ENCODE results near the gene SLCO2A1.

The SLCO2A1 gene

DNA sequence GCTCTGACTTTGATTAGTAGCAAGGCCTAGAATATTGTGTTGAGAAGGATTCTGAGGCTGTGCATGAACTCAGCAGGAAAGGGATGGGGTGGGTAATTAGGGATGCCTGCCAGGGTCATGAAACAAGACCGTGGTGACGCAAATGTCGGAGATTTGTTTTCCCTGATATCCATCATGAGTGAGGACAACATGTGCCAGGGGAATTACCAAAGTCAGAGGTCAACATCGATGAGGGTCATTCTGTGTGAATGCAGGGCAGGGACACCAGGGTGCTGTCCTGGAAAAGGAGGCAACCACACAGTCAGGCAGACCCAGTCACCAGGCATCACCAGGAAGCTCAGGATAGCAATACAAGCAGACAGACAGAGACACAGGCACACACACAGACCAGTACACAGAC, 52.2 kb downstream of the SLCO2A1 start:
- no peak for DNase-seq

- no peak for DNase-seq
Observed at GRCh38 chr3:133973249-133973980, 56.3 kb downstream of the SLCO2A1 start.

- no peak for DNase-seq
Observed at GRCh38 chr3:133972156-133972555, 57.6 kb downstream of the SLCO2A1 start.

GRCh38 chr3:133970916-133971315, 58.8 kb downstream of the SLCO2A1 start:
- DNase-seq, result no peak

GRCh38 chr3:133970339-133970738, 59.4 kb downstream of the SLCO2A1 start:
- no peak for DNase-seq

DNA sequence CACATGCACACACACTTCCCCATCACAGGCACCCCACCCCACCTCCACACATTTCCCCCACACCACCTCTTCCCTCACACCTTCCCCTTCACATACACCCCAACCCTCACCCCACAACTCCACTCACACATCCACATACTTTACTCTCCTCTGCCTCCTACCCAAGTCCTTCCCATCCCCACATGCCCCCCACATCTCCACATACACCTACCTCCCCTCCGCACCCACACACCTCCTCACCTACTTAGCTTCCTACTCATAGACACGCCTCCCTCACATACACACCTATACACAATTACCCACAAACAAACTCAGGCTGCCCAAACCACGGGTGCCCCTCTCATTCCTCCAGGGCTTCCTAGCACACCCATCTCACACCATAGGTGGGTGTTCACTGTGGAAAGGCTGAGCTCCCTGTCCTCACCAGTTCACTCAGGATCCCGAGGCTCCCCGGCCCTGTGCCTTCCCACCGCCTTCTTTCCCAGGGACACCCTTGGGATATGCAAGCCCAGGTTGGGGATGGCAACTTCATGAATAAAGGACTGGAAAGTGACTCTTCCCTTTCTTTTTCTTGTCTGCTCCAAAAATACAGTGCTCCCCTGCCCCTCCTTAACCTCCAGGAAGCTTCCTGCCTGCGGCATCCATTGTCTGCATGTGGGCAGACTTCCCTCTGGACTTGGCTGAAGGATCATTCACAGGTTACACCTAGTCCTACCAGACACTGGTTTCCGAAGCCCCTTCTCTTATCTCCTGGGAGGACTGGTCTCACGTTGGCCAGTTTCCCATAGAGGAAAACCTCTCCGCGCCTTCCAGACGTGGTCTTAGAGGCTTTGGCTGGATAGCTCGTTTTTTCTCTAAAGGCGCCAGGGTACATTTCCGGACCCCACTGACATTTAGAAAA, 61.5 kb downstream of the SLCO2A1 start:
- no peak for DNase-seq

DNA sequence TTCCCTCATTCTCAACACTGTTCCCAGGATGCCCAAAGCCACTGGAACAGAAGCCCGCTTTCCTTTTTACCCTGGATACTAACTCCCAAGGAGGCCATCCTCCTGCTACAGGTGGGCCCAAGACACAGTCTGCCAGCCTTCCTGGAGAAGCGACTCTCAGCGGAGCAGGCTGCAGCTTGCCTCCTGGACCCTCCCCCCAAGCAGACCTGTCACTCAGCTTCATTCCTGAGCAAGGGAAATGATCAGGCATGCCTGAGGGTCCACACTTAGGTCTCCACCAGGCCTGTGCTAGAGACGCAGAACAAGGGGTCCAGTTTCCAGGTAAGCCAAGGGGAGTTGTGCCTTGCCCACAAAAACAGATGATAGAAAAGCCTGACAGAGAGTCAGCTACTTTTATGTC, 62.8 kb downstream of the SLCO2A1 start:
- DNase-seq, result no peak

DNA sequence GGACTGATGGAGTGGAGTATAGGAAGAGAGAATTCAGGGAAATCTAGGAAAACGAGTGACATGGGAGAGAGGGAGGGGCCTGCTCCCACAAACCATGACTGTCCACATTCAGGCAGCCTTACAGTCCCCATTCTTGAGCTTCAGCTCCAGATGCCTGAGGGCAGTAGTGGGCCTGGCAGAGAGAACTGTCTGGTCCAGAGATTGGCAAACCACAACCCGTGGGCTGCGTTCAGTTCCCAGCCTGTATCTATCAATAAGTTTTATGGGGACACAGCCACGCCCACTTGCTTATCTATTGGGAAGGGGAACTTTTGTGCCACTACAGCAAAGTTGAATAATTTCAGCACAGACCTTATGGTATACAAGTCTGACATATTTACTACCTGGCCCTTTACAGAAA, 63.8 kb downstream of the SLCO2A1 start:
- DNase-seq, result no peak

DNA sequence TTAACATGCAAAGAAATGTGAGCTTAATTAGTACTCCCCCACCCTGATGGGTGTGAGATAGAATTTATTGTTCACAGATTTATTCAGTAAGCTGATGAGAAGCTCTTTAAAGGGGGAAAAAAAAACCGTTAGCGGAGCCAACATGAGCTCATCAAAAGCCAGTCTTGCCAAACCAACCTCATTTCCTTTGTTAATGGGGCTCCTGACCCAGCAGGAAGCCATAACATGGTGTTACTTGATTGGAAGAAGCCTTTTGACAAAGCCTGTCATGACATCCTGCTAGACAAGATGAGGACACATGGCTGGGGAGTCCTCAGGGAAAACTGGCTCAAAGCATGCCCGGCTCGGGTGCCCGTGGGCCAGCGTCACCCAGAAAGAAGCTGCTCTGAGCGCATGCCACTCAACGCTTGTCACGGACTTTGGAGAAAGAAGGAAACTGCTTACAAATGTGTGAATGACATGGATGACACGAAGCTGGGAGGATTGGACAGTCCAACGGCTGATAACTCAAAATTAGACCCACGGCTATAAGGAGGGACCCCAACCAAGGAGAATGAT, 64.6 kb downstream of the SLCO2A1 start:
- DNase-seq, result no peak

GRCh38 chr3:133964547-133964946, 65.2 kb downstream of the SLCO2A1 start:
- no peak for DNase-seq

DNA sequence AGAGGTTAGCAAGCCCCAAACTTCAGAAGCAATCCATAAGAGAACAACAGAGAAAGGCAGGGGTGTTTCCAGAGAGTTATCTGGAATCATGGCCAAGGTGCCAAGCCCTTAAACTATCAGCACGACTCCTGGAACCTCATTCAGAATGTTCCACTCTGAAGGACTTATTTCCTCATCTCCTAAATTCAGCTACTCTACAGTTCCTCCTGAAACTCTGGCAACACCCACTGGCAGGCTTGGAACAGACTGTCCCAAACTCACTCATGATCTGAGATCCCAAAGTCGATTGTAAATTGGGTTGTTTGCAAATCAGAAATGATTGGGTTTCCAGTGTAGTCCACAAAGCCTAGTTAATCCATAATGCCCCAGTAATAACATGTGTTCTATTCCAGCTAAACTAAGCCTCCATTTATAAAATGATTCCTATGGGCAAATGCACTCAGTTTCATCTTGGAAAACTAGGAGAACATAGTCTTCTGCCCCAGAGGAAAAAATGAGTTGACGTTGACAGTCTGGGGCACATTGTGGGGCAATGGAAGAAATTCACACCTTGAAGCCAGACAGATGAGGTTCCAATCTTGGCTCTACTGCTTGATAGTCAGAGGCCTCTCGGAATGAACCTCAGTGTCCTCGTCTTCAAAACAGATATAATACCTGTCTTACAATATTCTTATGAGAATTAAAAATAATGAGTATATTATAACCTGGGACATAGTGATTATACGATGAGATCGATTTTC, 65.9 kb downstream of the SLCO2A1 start:
- no peak for DNase-seq

DNA sequence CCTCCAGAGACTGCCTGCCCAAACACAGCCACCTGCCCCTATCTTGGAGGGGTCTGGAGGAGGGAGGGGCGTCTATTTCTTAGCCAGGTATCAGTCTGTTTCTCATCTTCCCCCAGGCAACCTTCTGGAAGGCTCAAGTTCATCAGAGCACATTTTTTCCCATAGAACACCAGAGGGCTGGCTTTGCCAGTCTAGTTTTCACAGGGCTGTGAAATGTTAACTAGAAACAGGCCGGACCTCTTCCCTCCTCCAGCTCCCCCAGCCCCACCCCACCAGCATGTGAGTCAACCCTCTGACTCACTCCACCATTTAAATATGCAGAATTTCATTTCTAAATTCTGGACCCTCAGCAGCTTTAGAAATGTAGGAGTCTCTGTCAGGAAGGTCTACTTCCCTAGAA, 66.9 kb downstream of the SLCO2A1 start:
- DNase-seq, result no peak

DNA sequence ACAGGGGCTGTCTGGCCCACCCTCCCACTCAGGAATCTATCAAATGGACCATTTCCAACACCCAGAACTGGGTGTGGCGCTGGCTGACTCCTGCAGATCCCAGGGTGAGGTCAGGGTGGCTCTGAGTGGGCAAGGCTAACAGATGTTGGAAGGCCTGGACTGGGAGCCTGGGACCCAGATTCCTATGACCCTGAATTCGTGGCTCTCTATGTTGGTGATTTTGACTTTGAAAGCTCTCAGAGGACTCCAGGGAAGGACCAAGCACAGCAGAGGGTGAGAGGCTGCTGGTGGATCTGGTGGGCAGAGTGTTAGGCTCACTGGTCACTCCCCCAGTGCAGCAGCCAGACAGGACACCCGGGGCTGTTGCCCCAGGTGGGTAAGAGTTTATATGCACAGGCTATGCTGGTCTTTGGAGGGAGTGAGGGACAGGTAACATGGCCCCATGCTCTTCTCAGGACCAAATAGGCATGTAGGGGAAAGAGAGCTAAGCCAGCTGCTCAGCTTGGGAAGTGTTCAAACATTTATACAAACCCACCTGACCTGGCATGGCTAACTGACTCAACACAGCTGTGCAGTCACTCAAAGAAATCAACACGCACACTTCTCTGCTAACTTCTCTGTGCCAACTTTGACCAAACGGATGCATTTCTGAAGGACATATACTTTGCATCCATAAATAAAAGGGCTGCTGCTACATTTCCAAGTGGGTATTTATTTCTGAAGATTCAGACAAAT, 71.5 kb downstream of the SLCO2A1 start:
- DNase-seq, result no peak

- no peak for DNase-seq
Observed at GRCh38 chr3:133956982-133957381, 72.7 kb downstream of the SLCO2A1 start.

GRCh38 chr3:133956353-133956752, 73.4 kb downstream of the SLCO2A1 start:
- no peak for DNase-seq

DNA sequence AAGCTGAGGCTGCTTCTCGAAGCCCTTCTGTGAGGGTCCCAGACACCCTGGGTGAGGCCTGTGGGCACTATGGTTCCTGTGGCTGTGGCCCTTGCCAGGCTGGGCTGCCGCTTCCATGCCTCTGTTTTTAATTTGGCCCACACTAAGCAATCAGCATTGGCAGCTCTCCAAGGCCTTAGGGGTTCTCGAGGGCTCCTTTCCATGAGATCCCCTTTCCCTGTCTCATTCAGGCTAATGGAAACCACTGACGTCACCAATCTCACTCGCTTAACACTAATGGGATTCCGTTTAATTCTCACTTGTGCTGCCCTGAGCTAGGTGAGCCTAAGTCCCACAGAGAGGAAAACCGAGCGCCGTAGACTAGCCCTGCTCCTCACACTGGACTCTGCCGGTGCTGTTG, 73.8 kb downstream of the SLCO2A1 start:
- DNase-seq, result no peak

DNA sequence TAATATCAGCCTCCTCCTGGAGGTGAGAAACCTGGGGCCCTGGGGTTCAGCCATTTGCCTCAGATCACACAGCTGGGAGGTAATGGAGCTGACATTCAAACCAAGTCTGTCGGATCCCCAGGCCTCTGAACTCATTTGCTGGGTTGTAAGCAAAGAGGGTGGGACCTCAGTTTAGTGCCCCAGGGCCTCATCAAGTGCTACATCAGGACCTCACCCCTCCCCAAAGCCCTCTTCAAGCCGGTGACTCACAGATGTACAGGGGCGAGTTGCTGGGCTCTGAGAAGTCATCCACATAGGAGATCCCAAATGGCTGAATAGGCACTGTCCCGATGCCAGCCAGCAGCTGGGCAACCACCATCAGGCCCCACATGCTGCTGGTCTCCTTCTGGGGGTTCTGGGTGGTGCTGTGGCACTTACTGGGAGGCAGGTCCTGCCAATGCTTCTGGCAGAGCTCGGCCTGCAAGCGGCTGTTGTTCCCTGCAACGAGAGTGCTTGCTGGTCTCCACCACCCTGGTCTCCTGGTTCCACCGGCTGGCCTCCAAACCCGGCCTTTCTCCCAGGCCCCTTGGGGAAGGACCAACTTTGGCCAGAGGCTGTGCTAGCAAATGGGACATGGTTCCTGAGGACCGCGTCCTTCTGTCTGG, 74.9 kb downstream of the SLCO2A1 start:
- no peak for DNase-seq

DNA sequence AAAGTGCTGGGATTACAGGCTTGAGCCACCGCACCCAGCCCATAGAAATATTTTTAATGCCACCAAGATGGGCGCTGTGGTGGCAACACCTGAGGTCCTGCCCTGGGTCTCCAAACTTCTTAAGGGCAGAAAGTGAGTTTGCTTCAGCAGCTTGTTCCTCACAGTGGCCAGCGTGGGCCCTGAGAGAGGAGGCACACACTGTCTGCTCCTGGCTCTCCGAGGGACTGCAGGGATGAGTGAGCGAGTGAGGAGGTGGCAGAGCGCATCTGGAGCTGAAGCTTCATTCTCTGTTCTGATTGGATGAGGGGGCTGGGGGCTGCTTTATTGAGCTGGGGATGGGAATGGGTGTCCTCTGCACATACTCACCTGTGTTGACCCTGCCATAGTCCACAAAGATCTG, 76.4 kb downstream of the SLCO2A1 start:
- no peak for DNase-seq

GRCh38 chr3:133949438-133949837, 80.3 kb downstream of the SLCO2A1 start:
- no peak for DNase-seq

GRCh38 chr3:133948996-133949395, 80.7 kb downstream of the SLCO2A1 start:
- no peak for DNase-seq

- DNase-seq, result no peak
Observed at GRCh38 chr3:133948131-133948810, 81.5 kb downstream of the SLCO2A1 start.
